Stimulated activated CD8-positive, alpha-beta memory T cell treated with anti-CD3 and anti-CD28 coated beads, Interleukin-2, amount 100 ng/mL, for 1 hour (primary cell): Measurements from ENCODE around the gene VWA3B.
"Not testable (repeated sequence)": the region's sequence is repeated elsewhere in the genome, so short reads cannot be mapped to it uniquely, and the experiment has no call there.

Source experiments
- DNase-seq, 2 donors: peaks; one replicate each; pipeline ENCODE4 v3.0.0-alpha.2; 2020; ENCODE audit warnings: low read depth in 2 of 2

The VWA3B gene

GRCh38 chr2:98085649-98086048 lies 1.3 kb upstream of the VWA3B start:
- no peak for DNase-seq

- DNase-seq: no peak
These were observed 567 bp downstream of the VWA3B start for GRCh38 chr2:98087447-98088020.

- DNase-seq: no peak
These were observed 1.3 kb downstream of the VWA3B start for GRCh38 chr2:98088261-98088660.

GRCh38 chr2:98089941-98090340 lies 3.0 kb downstream of the VWA3B start:
- no peak for DNase-seq

GRCh38 chr2:98090951-98091350 lies 4.0 kb downstream of the VWA3B start:
- no peak for DNase-seq

- no peak for DNase-seq
These were observed 4.8 kb downstream of the VWA3B start for GRCh38 chr2:98091738-98092137.

- DNase-seq: no peak
These were observed 6.2 kb downstream of the VWA3B start for GRCh38 chr2:98093146-98093545.

- no peak for DNase-seq
These were observed 6.6 kb downstream of the VWA3B start for GRCh38 chr2:98093611-98094010.

- DNase-seq: no peak
These were observed 13.2 kb downstream of the VWA3B start for GRCh38 chr2:98099939-98100743.

GRCh38 chr2:98102315-98102714 lies 15.3 kb downstream of the VWA3B start:
- not testable (repeated sequence) for DNase-seq

- DNase-seq: no peak
These were observed 15.9 kb downstream of the VWA3B start for GRCh38 chr2:98102878-98103277.

- no peak for DNase-seq
These were observed 21.1 kb downstream of the VWA3B start for GRCh38 chr2:98108110-98108509.

GRCh38 chr2:98110741-98111140 lies 23.8 kb downstream of the VWA3B start:
- no peak for DNase-seq

- DNase-seq: no peak
These were observed 27.8 kb downstream of the VWA3B start for GRCh38 chr2:98114643-98115330.

- no peak for DNase-seq
These were observed 31.2 kb downstream of the VWA3B start for GRCh38 chr2:98118161-98118560.

- no peak for DNase-seq
These were observed 31.9 kb downstream of the VWA3B start for GRCh38 chr2:98118852-98119251.

- DNase-seq: no peak
These were observed 34.2 kb downstream of the VWA3B start for GRCh38 chr2:98121149-98121548.

GRCh38 chr2:98122524-98122923 lies 35.6 kb downstream of the VWA3B start:
- DNase-seq: no peak

GRCh38 chr2:98123286-98123685 lies 36.3 kb downstream of the VWA3B start:
- DNase-seq: no peak

- no peak for DNase-seq
These were observed 39.1 kb downstream of the VWA3B start for GRCh38 chr2:98126061-98126460.

GRCh38 chr2:98127229-98127989 lies 40.4 kb downstream of the VWA3B start:
- DNase-seq: no peak

GRCh38 chr2:98128556-98129109 lies 41.7 kb downstream of the VWA3B start:
- no peak for DNase-seq
